Endothelial cell of umbilical vein (primary cell): ENCODE measurements around the gene SORL1.

Experiments
- CTCF ChIP-seq, 2 donors: IDR thresholded peaks; 1 replicate in 1 of 2; 2 replicates in 1 of 2; pipeline ENCODE4 v1.5.1; 2011; ENCODE audit warnings: low read length in 2 of 2, mild to moderate bottlenecking in 2 of 2, moderate library complexity in 2 of 2, control low read depth in 1 of 2, inconsistent platforms in 1 of 2, low read depth in 1 of 2; ENCODE audit not compliant: insufficient read depth in 1 of 2; ENCODE audit errors: extremely low read depth in 1 of 2
- EZH2 ChIP-seq: IDR thresholded peaks from 2 replicates; pipeline ENCODE4 v1.6.1; 2012; ENCODE audit warnings: borderline replicate concordance, low read depth, mild to moderate bottlenecking, moderate library complexity, low read length, inconsistent platforms; ENCODE audit not compliant: severe bottlenecking
- FOS ChIP-seq: IDR thresholded peaks from 2 replicates; pipeline ENCODE4 v1.6.1; 2011; ENCODE audit warnings: mild to moderate bottlenecking, low read length, moderate library complexity, borderline replicate concordance; ENCODE audit not compliant: insufficient read depth
- POLR2A ChIP-seq: IDR thresholded peaks from 2 replicates; pipeline ENCODE4 v1.6.1; 2012; ENCODE audit warnings: low read depth, mild to moderate bottlenecking, control low read depth, low read length

GRCh38 chr11:121443688-121444275, 8.3 kb upstream of the SORL1 start:
- TF ChIP-seq FOS (no peak), EZH2 (no peak), POLR2A (no peak), CTCF (IDR thresholded peaks at IDR 0.05; ENCODE audit: extremely low read depth in 1 of 2, insufficient read depth in 1 of 2, low read depth in 1 of 2, low read length in 2 of 2) (no peak)
